SK-N-SH (cell line): ENCODE results near the gene TTF2.

ENCODE experiments used
- CHD2 ChIP-seq: fragments of 150-350 bp; IDR thresholded peaks from 2 replicates; pipeline ENCODE4 v1.6.1; 2018; ENCODE audit warnings: low read length; ENCODE audit not compliant: partially characterized antibody
- CTCF ChIP-seq: fragments of 200-600 bp; sonication (generic); IDR thresholded peaks from 2 replicates; pipeline ENCODE4 v1.6.1; 2017; ENCODE audit warnings: antibody characterized with exemption, mild to moderate bottlenecking, moderate library complexity
- EP300 ChIP-seq, 2 experiments: IDR thresholded peaks; 2 replicates each; pipeline versions ENCODE4 v1.4.0 to v1.6.1; 2012; ENCODE audit warnings: borderline replicate concordance in 1 of 2, low read depth in 1 of 2, low read length in 1 of 2
- MXI1 ChIP-seq: IDR thresholded peaks from 2 replicates; pipeline ENCODE4 v1.6.1; 2012; ENCODE audit warnings: mild to moderate bottlenecking, low read depth, low read length, improper control_type of control experiment
- RCOR1 ChIP-seq: fragments of 150-350 bp; IDR thresholded peaks from 2 replicates; pipeline ENCODE4 v1.6.1; 2017; ENCODE audit warnings: antibody characterized with exemption, low read length
- TAF1 ChIP-seq: IDR thresholded peaks from 2 replicates; pipeline ENCODE4 v1.6.1; 2012; ENCODE audit warnings: low read depth, mild to moderate bottlenecking, low read length, moderate library complexity, borderline replicate concordance

GRCh38 chr1:117146575-117147340 lies 86.6 kb downstream of the TTF2 start:
- no peak for TF ChIP-seq TAF1
- no peak for TF ChIP-seq MXI1
- no peak for TF ChIP-seq CTCF
- peak in 1 of 2 experiments; percentile 96; a peak in 2 of 4 replicates for TF ChIP-seq EP300 (IDR thresholded peaks at IDR 0.05; ENCODE audit: borderline replicate concordance in 1 of 2, low read depth in 1 of 2, low read length in 1 of 2)
- no peak for TF ChIP-seq CHD2
- TF ChIP-seq RCOR1: no peak
